ENCODE measurements around the gene COL4A4. TPM values are rescaled to one million over a fixed set of nuclear protein-coding genes. Genes with fewer than 3 reads are reported as not detected.

The COL4A4 gene
- 10 to 100 TPM in 1 of 4 donors, 1 to 10 TPM in 3; 1.7 to 11.5 (median 2.8) TPM for total RNA-seq

DNA sequence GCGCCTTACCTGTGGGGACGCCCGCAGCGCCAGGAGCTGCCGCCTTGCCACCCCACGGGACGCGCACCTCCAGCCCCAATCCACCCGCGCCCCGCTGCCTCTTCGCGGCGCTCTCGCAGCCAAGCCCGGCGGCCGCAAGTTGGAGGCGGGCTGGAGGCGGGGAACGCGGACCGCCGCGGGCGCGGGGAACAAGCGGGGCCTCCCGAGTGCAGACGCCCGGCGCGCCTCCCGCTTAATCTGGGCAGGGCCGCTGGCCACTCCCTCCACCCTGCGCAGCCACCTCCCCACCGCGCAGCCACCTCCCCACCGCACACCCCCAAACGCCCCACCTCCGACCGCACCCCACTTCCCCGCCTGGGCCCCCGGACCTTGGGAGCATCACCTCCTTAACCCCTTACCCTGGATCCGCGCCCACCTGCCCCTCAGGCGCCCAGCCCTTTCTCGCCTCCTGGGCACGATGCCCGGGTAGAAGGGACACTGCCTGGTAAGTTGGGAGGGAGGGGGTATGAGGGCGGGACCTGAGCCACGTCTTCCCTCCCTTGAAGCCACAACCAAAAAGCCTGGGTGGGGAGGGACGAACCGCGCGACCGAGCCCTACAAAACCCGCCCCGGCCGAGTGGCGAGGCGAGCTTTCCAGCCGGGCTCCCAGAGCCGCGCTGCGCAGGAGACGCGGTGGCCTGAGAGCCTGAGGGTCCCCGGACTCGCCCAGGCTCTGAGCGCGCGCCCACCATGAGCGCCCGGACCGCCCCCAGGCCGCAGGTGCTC lies at the start of gene COL4A4, which contains the start of gene COL4A3:
Gene COL4A4, minus strand, starts transcription at position 208 of the 765 bp plus-strand sequence. CDS start 16,722 bp downstream, outside the sequence.
Gene COL4A3, plus strand, starts transcription at position 627 of the 765 bp plus-strand sequence. Its CDS starts 103 bp downstream, at position 730.
- TF ChIP-seq, protein P1, sequence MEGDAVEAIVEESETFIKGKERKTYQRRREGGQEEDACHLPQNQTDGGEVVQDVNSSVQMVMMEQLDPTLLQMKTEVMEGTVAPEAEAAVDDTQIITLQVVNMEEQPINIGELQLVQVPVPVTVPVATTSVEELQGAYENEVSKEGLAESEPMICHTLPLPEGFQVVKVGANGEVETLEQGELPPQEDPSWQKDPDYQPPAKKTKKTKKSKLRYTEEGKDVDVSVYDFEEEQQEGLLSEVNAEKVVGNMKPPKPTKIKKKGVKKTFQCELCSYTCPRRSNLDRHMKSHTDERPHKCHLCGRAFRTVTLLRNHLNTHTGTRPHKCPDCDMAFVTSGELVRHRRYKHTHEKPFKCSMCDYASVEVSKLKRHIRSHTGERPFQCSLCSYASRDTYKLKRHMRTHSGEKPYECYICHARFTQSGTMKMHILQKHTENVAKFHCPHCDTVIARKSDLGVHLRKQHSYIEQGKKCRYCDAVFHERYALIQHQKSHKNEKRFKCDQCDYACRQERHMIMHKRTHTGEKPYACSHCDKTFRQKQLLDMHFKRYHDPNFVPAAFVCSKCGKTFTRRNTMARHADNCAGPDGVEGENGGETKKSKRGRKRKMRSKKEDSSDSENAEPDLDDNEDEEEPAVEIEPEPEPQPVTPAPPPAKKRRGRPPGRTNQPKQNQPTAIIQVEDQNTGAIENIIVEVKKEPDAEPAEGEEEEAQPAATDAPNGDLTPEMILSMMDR (IDR thresholded peaks at IDR 0.05; ENCODE audit: low read depth): no peak

DNA sequence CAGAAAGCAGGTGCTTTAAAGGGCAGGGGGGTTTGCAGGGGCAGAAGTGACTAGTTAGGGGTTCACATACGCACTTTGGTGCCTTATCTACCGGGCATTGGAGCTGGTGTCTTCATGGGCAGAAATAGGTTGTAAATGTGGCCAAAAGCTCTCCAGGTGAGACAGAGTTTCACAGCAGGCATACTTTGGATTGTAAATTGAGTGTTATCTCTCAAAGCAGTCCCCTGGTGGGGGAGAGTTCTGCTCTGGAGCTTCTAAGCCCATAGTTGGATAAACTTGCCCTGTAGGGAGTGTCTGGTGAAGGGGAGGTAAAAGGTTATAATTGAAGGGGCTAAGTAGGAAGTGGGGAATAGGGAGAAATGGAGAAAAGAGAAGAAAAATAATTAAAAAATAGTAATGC lies 43.6 kb upstream of the COL4A4 start:
- TF ChIP-seq, protein P1 (IDR thresholded peaks at IDR 0.05; ENCODE audit: low read depth): no peak

DNA sequence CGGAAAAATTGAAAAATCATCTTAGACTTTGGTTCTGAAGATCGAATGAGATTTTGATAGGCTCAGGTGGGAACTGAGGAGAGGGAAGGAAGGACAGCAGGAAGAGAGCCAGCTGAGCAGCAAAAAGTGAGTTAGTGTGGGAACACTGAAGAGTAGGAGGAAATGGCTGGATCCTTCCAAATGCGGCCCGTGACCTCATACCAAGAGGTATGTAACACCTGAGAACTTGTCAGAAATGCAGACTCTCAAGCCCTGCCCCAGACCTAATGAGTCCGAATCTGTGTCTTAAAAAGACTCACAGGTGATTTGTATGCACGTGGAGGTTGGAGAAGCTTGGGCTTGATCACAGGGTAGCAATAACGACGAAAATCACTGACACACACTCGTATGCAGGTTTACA lies 42.4 kb upstream of the COL4A4 start:
- TF ChIP-seq, protein P1 (IDR thresholded peaks at IDR 0.05; ENCODE audit: low read depth): no peak

DNA sequence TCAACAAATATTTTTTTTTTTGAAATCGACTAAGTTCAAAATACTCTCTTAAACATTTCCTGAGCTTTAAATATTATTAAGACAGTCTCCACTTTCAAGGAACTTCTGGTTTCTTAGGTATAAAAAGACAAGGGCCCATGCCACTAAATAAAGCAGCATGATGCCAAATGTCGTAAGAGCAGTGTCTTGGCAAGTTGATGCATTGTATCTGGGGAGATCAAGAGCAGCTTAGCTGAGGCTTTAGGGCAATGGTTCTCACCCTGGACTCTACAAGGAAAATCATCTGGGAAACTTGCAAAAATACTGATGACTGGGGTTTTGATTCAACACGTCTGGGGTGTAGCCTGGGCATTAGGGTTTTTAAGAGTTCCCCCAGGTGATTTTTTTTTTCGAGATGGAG lies 41.7 kb upstream of the COL4A4 start:
- TF ChIP-seq, protein P1 (IDR thresholded peaks at IDR 0.05; ENCODE audit: low read depth): no peak

DNA sequence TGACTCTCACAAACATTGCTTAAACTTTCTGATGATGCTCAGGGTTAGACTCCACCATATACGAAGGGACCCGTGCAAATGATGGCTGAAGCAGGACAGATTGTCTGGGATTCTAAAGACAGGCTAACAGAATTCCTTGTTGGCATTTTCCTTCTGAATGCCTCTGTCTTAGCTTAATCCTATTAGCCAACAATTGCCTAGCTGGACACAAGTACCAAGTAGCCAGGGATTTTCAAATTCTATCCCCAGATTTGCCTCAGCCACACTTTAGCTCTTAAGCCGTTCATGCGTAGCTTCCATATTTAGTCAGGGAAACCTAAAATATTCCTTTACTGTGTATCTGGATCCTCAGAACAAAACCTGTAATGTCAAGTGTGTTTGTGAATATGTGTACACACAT lies 40.4 kb upstream of the COL4A4 start:
- TF ChIP-seq, protein P1 (IDR thresholded peaks at IDR 0.05; ENCODE audit: low read depth): no peak

DNA sequence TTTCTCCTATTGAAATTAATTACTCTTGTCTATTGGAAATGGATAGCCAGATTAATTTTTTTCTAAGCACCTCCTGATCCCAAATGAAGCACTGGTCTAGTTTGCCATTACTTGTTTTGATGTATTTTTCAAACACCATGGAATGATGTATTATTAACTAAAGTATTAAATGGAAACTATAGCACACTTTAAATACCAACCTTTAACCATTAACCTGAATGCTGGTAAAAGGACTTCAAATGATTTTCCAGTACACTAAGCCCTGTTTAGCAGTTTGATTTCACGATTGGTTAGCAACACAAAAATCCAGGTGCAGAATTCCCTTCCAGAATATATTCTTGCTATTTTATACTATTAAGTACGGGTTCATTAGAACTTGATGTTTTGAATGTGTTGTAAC lies 37.8 kb upstream of the COL4A4 start:
- TF ChIP-seq, protein P1 (IDR thresholded peaks at IDR 0.05; ENCODE audit: low read depth): no peak

DNA sequence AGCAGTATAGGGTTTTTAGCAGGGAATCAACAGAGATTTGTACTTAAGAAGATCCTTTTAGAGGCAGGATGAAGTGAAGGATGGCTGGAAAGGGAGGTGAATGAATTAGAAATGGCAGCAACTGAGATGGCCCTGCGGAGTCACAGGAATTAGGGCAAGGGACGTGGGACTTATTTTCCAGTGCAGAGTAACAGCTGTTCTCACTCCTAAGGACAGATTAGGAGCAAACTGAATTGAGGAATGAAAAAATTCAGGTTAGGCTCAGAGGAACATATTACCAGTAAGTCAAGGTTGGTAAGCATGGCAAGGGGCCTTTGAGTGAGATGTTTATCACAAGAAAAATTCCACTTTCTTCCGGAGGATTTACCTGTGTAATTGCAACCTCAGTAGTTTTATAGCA lies 34.9 kb upstream of the COL4A4 start:
- TF ChIP-seq, protein P1 (IDR thresholded peaks at IDR 0.05; ENCODE audit: low read depth): no peak
